ENCODE measurements around the gene TMOD2.

GRCh38 chr15:51759557-51760070 is 8.2 kb downstream of the TMOD2 start:
- TF ChIP-seq CTCF (conservative IDR thresholded peaks at IDR 0.05 in 1 of 2, IDR thresholded peaks at IDR 0.05 in 1 of 2; ENCODE audit: low read depth in 1 of 2, low read length in 2 of 2) (peak; percentile 50 to 53), EZH2 (IDR thresholded peaks at IDR 0.05; ENCODE audit: low read length, missing control alignments) (no peak)

Measured in fibroblast of lung (primary cell).